Mammary epithelial cell (primary cell): Measurements from ENCODE around the gene DENND6B.

Experiments
- CTCF ChIP-seq, 2 donors: IDR thresholded peaks in 1 of 2; conservative IDR thresholded peaks in 1 of 2; 2 replicates each; pipeline ENCODE4 v1.5.1; 2011 to 2012; ENCODE audit warnings: inconsistent platforms in 2 of 2, low read length in 2 of 2, mild to moderate bottlenecking in 2 of 2, control low read depth in 1 of 2, low read depth in 1 of 2; ENCODE audit not compliant: insufficient read depth in 1 of 2; ENCODE audit errors: extremely low read depth in 1 of 2
- EZH2 ChIP-seq: IDR thresholded peaks from 2 replicates; pipeline ENCODE4 v1.6.1; 2012; ENCODE audit warnings: low read length, inconsistent platforms, borderline replicate concordance

DNA sequence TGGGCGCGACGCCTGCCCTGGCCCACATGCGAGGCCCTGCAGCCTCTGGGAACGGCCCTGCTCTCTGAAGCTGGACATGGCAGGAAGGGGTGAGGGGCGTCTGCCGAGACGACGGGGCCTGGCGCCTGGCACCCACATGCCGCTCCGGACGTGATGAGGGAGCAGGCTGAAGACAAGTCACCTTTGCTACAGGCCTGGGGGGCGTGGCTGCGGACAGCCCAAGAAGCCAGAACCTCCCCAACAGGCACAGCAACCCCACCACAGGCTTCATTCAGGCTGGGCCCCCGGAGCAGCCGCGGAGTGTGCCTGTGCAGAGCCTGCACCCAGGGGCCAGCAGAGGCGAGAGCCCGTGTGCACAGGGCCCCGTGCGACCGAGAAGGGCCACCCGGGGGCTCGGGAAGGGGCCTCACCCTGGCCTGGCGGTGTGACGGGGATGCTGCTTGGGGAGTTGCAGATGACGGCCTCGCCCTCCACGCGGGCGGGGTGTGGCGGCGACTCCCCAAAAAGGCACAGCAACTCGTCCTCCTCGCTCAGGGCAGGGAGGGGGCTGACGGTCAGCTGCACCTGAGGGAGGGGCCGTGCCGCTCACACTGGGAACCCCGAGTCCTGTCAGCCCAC lies 40.0 kb downstream of the DENND6B start:
- TF ChIP-seq EZH2 (no peak), CTCF (conservative IDR thresholded peaks at IDR 0.05 in 1 of 2, IDR thresholded peaks at IDR 0.05 in 1 of 2; ENCODE audit: extremely low read depth in 1 of 2, insufficient read depth in 1 of 2, low read depth in 1 of 2, low read length in 2 of 2) (no peak)
